Measurements from ENCODE around the gene GRK6. TPM values are rescaled to one million over a fixed set of nuclear protein-coding genes. Genes with fewer than 3 reads are reported as not detected.

GRK6 gene
- total and polyA plus RNA-seq, 2 of the 4 experiments (the other 2 are of a cell fraction): 25.3 to 30.1 TPM

DNA sequence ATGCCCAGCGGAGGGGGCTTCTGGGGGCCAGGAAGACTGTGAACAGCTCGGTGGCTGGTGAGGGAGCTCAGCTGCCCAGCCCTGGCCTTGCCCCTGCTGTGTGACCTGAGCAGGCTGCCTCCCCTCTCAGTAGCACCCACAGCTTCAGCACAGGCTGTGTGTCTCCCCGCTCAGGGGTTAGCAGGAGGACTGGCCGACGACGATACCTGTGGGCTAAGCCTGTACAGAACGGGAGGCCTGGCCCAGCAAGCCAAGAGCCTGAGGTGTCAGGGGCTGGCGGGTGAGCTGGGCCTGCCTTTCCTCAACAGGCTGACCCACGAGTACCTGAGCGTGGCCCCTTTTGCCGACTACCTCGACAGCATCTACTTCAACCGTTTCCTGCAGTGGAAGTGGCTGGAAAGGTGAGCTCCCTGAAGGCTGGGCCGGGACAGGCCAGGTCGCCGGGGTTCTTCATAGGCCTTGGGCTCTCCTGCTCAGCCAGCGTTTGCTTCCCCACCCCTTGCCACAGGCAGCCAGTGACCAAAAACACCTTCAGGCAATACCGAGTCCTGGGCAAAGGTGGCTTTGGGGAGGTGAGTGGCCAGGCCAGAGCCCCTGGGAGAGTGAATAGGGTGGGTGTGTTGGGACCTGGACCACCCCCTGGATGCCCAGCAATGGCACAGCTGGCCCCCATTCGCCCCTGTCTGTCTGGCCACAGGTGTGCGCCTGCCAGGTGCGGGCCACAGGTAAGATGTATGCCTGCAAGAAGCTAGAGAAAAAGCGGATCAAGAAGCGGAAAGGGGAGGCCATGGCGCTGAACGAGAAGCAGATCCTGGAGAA is 6.6 kb downstream of the GRK6 start:
- 94% methylated on average over 9 of the region's 25 CpGs; no CpG with 5 or more reads in 1 of the 2 experiments for WGBS, 2 experiments (ENCODE audit: extremely low coverage in 2 of 2, insufficient read length in 1 of 2)
- dilution Hi-C loops (cut with HindIII; ENCODE audit: low sequenced_read_pairs, unreplicated experiment): no loop called here
- peaks cover 48% of the 10 kb centered on the region for H3K36me3 ChIP-seq (ENCODE audit: control insufficient read depth, insufficient read depth, low read length)
- TF ChIP-seq MAFK (IDR thresholded peaks at IDR 0.05; ENCODE audit: low read depth, low read length): no peak
- no peak for TF ChIP-seq RCOR1 (IDR thresholded peaks at IDR 0.05; ENCODE audit: insufficient replicate concordance, low read length)
- TF ChIP-seq CHD1 (IDR thresholded peaks at IDR 0.05; ENCODE audit: low read depth, low read length): no peak
- no peak for TF ChIP-seq MAZ (IDR thresholded peaks at IDR 0.05; ENCODE audit: borderline replicate concordance, low read depth, low read length)
- TF ChIP-seq, protein P1, sequence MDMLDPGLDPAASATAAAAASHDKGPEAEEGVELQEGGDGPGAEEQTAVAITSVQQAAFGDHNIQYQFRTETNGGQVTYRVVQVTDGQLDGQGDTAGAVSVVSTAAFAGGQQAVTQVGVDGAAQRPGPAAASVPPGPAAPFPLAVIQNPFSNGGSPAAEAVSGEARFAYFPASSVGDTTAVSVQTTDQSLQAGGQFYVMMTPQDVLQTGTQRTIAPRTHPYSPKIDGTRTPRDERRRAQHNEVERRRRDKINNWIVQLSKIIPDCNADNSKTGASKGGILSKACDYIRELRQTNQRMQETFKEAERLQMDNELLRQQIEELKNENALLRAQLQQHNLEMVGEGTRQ (IDR thresholded peaks at IDR 0.05; ENCODE audit: low read depth, low read length): no peak
- no peak for TF ChIP-seq MXI1 (IDR thresholded peaks at IDR 0.05; ENCODE audit: borderline replicate concordance, low read depth, low read length)
- no peak for TF ChIP-seq FOS (IDR thresholded peaks at IDR 0.05; ENCODE audit: low read depth, low read length)
- TF ChIP-seq, protein P2, sequence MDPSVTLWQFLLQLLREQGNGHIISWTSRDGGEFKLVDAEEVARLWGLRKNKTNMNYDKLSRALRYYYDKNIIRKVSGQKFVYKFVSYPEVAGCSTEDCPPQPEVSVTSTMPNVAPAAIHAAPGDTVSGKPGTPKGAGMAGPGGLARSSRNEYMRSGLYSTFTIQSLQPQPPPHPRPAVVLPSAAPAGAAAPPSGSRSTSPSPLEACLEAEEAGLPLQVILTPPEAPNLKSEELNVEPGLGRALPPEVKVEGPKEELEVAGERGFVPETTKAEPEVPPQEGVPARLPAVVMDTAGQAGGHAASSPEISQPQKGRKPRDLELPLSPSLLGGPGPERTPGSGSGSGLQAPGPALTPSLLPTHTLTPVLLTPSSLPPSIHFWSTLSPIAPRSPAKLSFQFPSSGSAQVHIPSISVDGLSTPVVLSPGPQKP (IDR thresholded peaks at IDR 0.05; ENCODE audit: borderline replicate concordance, low read depth, low read length): no peak
- TF ChIP-seq BHLHE40 (IDR thresholded peaks at IDR 0.05; ENCODE audit: low read depth, low read length): no peak
- no peak for TF ChIP-seq SMC3 (IDR thresholded peaks at IDR 0.05; ENCODE audit: low read depth, low read length)
- no peak for TF ChIP-seq RAD21 (IDR thresholded peaks at IDR 0.05; ENCODE audit: low read length)
- TF ChIP-seq POLR2A (IDR thresholded peaks at IDR 0.05; ENCODE audit: low read depth, low read length): no peak
- no peak for TF ChIP-seq RFX5 (IDR thresholded peaks at IDR 0.05; ENCODE audit: low read depth, low read length)
- TF ChIP-seq NFE2L2 (IDR thresholded peaks at IDR 0.05; ENCODE audit: low read depth, low read length): no peak
- TF ChIP-seq CEBPB (IDR thresholded peaks at IDR 0.05; ENCODE audit: low read depth, low read length): no peak

More for the DNA sequence above, 6.6 kb downstream of the GRK6 start:
- no TSS peak for BruUV-seq (replicated peaks)
- ATAC-seq (ENCODE audit: low read depth) (no peak), DNase-seq (no peak)
- H3K27me3 ChIP-seq (ENCODE audit: control insufficient read depth, insufficient read depth, low read length): no peaks in the 10 kb centered on the region
- H4K20me1 ChIP-seq (ENCODE audit: insufficient read depth, low read length): peaks cover 22% of the 10 kb centered on the region; the same call in 1 of the 2 replicates
- H3K9ac ChIP-seq (ENCODE audit: low read depth, low read length): no peak overlapping the region
- H3K4me3 ChIP-seq (ENCODE audit: insufficient read depth, low read depth, low read length): no peak overlapping the region
- H3K9me1 ChIP-seq (ENCODE audit: insufficient read depth, low read length): peaks cover 8% of the 10 kb centered on the region
- H3K14ac ChIP-seq (replicated peaks; ENCODE audit: low read depth, low read length): no peak overlapping the region
- peaks cover 5 to 31% of the 10 kb centered on the region in 2 experiments; a peak in 3 of 4 replicates for H3K79me1 ChIP-seq (ENCODE audit: low read depth in 1 of 2, low read length in 2 of 2)
- no peak overlapping the region for H2AK5ac ChIP-seq (ENCODE audit: low read depth, low read length)
- peaks cover under 1% of the 10 kb centered on the region; the same call in 1 of the 2 replicates for H3K4me1 ChIP-seq (ENCODE audit: control insufficient read depth, insufficient read depth, low read length)
- no peak overlapping the region for H3K27ac ChIP-seq (ENCODE audit: insufficient read depth, low read length)
- H3K56ac ChIP-seq (ENCODE audit: extremely low read depth, insufficient read depth, low read length): no peak overlapping the region
- POLR2A ChIA-PET (ENCODE audit: unreplicated experiment): no interaction called here
- intact Hi-C loops (cut with micrococcal nuclease): no loop called here
- H4K8ac ChIP-seq (ENCODE audit: low read depth in 2 of 2, low read length in 2 of 2): no peak overlapping the region
- no peak overlapping the region for H2BK5ac ChIP-seq (ENCODE audit: low read depth, low read length, poor library complexity, severe bottlenecking)
- no peak overlapping the region for H4K91ac ChIP-seq (ENCODE audit: insufficient read depth, low read depth, low read length)
- H3K4me2 ChIP-seq (ENCODE audit: low read depth, low read length): no peak overlapping the region
- H3K18ac ChIP-seq (ENCODE audit: low read depth, low read length): no peak overlapping the region
- H2BK20ac ChIP-seq (ENCODE audit: low read depth, low read length): no peak overlapping the region
- in situ Hi-C loops (cut with MboI; ENCODE audit: low sequenced_read_pairs): no loop called here
- no peak overlapping the region for H2BK15ac ChIP-seq (ENCODE audit: low read depth, low read length)
- H2AFZ ChIP-seq (replicated peaks; ENCODE audit: low read length, poor library complexity): no peak overlapping the region
- no peak overlapping the region for H4K5ac ChIP-seq (ENCODE audit: low read depth, low read length)
- no peak overlapping the region for H3K23ac ChIP-seq (ENCODE audit: low read depth, low read length)
- no peak overlapping the region for H2AK9ac ChIP-seq (replicated peaks; ENCODE audit: low read depth, low read length, poor library complexity)
- H3K4ac ChIP-seq (ENCODE audit: low read depth, low read length): no peak overlapping the region
- CTCF ChIA-PET: no interaction called here
- H3K9me3 ChIP-seq (ENCODE audit: control insufficient read depth, insufficient read depth, low read length): no peaks in the 10 kb centered on the region
- no peak overlapping the region for H2BK120ac ChIP-seq (ENCODE audit: low read depth, low read length)
